ENCODE measurements around the gene PCDHAC1. TPM values are rescaled to one million over a fixed set of nuclear protein-coding genes. Genes with fewer than 3 reads are reported as not detected.

Gene PCDHAC1
- total RNA-seq, 1 donor from 2014 or later, result not detected

- TF ChIP-seq CTCF (IDR thresholded peaks at IDR 0.05; ENCODE audit: borderline replicate concordance), result no peak
- peaks cover 78% of the 10 kb centered on the region for H3K27me3 ChIP-seq (ENCODE audit: low read depth)
- intact Hi-C loops (cut with micrococcal nuclease), result no loop called here
- H3K36me3 ChIP-seq, result no peaks in the 10 kb centered on the region
- no peak overlapping the region for H3K27ac ChIP-seq (replicated peaks)
- no peaks in the 10 kb centered on the region for H3K9me3 ChIP-seq (replicated peaks)
- peaks cover 15% of the 10 kb centered on the region for H3K4me1 ChIP-seq
- H3K4me3 ChIP-seq, result no peak overlapping the region
- DNase-seq, result no peak
Measured at GRCh38 chr5:140962190-140962589, 36.1 kb downstream of the PCDHAC1 start.

- Histone ChIP-seq H3K4me1 (peaks cover 17% of the 10 kb centered on the region), H3K27ac (replicated peaks) (no peak overlapping the region)
- intact Hi-C loops (cut with micrococcal nuclease), result no loop called here
Measured at GRCh38 chr5:140964356-140964755, 38.3 kb downstream of the PCDHAC1 start.

GRCh38 chr5:140965905-140966292 is 39.8 kb downstream of the PCDHAC1 start:
- H3K27ac ChIP-seq (replicated peaks), result no peak overlapping the region
- peaks cover 17% of the 10 kb centered on the region for H3K4me1 ChIP-seq
- peak overlapping the region; percentile 69 for H3K4me3 ChIP-seq
- intact Hi-C loops (cut with micrococcal nuclease), result no loop called here
- no peak for DNase-seq
- no peaks in the 10 kb centered on the region for H3K36me3 ChIP-seq
- TF ChIP-seq CTCF (IDR thresholded peaks at IDR 0.05; ENCODE audit: borderline replicate concordance), result no peak
- H3K9me3 ChIP-seq (replicated peaks), result no peaks in the 10 kb centered on the region
- peaks cover 82% of the 10 kb centered on the region for H3K27me3 ChIP-seq (ENCODE audit: low read depth)

More at GRCh38 chr5:140964356-140964755, 38.3 kb downstream of the PCDHAC1 start:
- H3K4me3 ChIP-seq, result no peak overlapping the region
- H3K27me3 ChIP-seq (ENCODE audit: low read depth), result peaks cover 91% of the 10 kb centered on the region
- no peak for DNase-seq
- TF ChIP-seq CTCF (IDR thresholded peaks at IDR 0.05; ENCODE audit: borderline replicate concordance), result no peak
- H3K9me3 ChIP-seq (replicated peaks), result no peaks in the 10 kb centered on the region
- no peaks in the 10 kb centered on the region for H3K36me3 ChIP-seq

- Histone ChIP-seq H3K27ac (replicated peaks) (no peak within 1 kb of the TSS), H3K36me3 (no peaks in the 10 kb centered on the region), H3K4me3 (peak within 1 kb of the TSS; percentile 69), H3K4me1 (peaks cover 17% of the 10 kb centered on the region), H3K27me3 (ENCODE audit: low read depth) (peaks cover 77% of the 10 kb centered on the region), H3K9me3 (replicated peaks) (no peaks in the 10 kb centered on the region)
- peak; percentile 19 for DNase-seq
- no peak for TF ChIP-seq CTCF (IDR thresholded peaks at IDR 0.05; ENCODE audit: borderline replicate concordance)
- intact Hi-C loops (cut with micrococcal nuclease), result no loop called here
Measured at GRCh38 chr5:140966293-140967225, 40.5 kb downstream of the PCDHAC1 start, which contains the start of gene PCDHAC2. Gene PCDHAC2, plus strand, starts transcription at chr5:140966476. Its CDS starts 291 bp downstream, at chr5:140966767.

- Histone ChIP-seq H3K4me1 (peaks cover 17% of the 10 kb centered on the region), H3K36me3 (no peaks in the 10 kb centered on the region), H3K27ac (replicated peaks) (no peak overlapping the region), H3K27me3 (ENCODE audit: low read depth) (peaks cover 69% of the 10 kb centered on the region), H3K4me3 (peak overlapping the region; percentile 69), H3K9me3 (replicated peaks) (no peaks in the 10 kb centered on the region)
- DNase-seq, result no peak
- intact Hi-C loops (cut with micrococcal nuclease), result no loop called here
- no peak for TF ChIP-seq CTCF (IDR thresholded peaks at IDR 0.05; ENCODE audit: borderline replicate concordance)
Measured at GRCh38 chr5:140967226-140967893, 41.3 kb downstream of the PCDHAC1 start.
